HCT116 (cell line): ENCODE measurements around the gene FAM13A.

Experiments used
- CBX3 ChIP-seq: IDR thresholded peaks from 2 replicates; pipeline ENCODE4 v1.6.1; 2012; ENCODE audit warnings: low read depth
- CTCF ChIP-seq, 3 experiments: fragments of 200-600 bp in 1 of 3; sonication (generic) in 1 of 3; IDR thresholded peaks in 2 of 3; conservative IDR thresholded peaks in 1 of 3; 2 replicates each; pipeline ENCODE4 v1.5.1; 2012 to 2017; ENCODE audit warnings: low read depth in 2 of 3, low read length in 2 of 3, antibody characterized with exemption in 1 of 3, borderline replicate concordance in 1 of 3, control low read depth in 1 of 3, mild to moderate bottlenecking in 1 of 3, mixed read lengths in 1 of 3, mixed run types in 1 of 3, moderate library complexity in 1 of 3; ENCODE audit not compliant: insufficient read depth in 1 of 3
- EZH2 ChIP-seq: fragments of 200-600 bp; sonication (generic); IDR thresholded peaks from 2 replicates; pipeline ENCODE4 v1.6.1; 2017; ENCODE audit warnings: antibody characterized with exemption, mixed run types
- POLR2AphosphoS5 ChIP-seq: IDR thresholded peaks from 2 replicates; pipeline ENCODE4 v1.6.1; 2011; ENCODE audit warnings: mild to moderate bottlenecking, low read depth, low read length, moderate library complexity
- RAD21 ChIP-seq: IDR thresholded peaks from 2 replicates; pipeline ENCODE4 v1.6.1; 2012; ENCODE audit warnings: low read depth, mild to moderate bottlenecking
- ZNF274 ChIP-seq: fragments of 200-500 bp; sonication (Bioruptor generic); IDR thresholded peaks from 2 replicates; pipeline ENCODE4 v1.6.1; 2014; ENCODE audit warnings: mild to moderate bottlenecking, low read depth, low read length, inconsistent platforms
- TF ChIP-seq, protein P1 (sequence below): IDR thresholded peaks from 2 replicates; pipeline ENCODE4 v1.6.1; 2012

GRCh38 chr4:88938138-88938537 is 118.8 kb downstream of the FAM13A start:
- no peak for TF ChIP-seq POLR2AphosphoS5
- TF ChIP-seq CTCF (IDR thresholded peaks at IDR 0.05 in 2 of 3, conservative IDR thresholded peaks at IDR 0.05 in 1 of 3; ENCODE audit: borderline replicate concordance in 1 of 3, insufficient read depth in 1 of 3, low read depth in 2 of 3, low read length in 2 of 3): no peak
- TF ChIP-seq ZNF274: no peak
- TF ChIP-seq, protein P1, sequence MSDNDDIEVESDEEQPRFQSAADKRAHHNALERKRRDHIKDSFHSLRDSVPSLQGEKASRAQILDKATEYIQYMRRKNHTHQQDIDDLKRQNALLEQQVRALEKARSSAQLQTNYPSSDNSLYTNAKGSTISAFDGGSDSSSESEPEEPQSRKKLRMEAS: no peak
- TF ChIP-seq EZH2: no peak
- TF ChIP-seq CBX3: no peak
- TF ChIP-seq RAD21: no peak
